DMS153 (cell line): ENCODE measurements around the gene CCR7.

Source experiments
- DNase-seq: peaks from one replicate; lab custom pipeline; 2025; lab: John Stamatoyannopoulos, UW

The CCR7 gene

DNA sequence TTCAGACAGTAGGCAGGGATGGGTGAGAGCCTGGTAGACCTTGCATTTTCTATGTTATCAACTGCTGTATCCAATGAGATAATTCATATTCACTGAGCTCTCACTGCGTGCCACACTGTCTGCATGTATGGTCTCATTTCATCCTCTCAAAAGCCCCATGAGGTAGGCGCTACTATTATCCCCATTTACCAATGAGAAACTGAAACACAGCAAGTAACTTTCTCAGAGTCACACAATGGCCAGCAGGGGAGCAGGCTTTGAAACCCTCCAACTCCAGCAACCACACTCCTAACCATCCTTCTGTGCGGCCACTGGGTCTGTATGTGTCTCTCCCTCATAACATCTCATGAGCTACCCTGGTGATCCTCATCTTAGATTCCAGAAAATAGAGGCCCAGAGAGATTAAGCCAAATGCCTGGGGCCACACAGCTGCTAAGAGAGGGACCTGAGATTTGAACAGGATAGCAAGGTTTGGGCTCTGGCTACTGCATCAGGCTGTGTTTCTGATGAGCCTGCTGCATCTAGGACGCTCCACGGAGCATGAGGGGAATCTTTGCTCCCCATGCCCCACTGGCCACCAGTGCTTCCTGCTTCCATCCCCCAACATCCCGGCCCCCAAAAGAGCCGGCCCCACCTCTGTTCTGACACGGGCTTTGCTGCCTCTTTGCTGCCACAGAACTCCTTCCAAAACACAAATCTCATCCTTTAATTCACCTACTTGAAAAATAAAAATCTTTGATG, 3.2 kb downstream of the CCR7 start:
- DNase-seq: no peak

DNA sequence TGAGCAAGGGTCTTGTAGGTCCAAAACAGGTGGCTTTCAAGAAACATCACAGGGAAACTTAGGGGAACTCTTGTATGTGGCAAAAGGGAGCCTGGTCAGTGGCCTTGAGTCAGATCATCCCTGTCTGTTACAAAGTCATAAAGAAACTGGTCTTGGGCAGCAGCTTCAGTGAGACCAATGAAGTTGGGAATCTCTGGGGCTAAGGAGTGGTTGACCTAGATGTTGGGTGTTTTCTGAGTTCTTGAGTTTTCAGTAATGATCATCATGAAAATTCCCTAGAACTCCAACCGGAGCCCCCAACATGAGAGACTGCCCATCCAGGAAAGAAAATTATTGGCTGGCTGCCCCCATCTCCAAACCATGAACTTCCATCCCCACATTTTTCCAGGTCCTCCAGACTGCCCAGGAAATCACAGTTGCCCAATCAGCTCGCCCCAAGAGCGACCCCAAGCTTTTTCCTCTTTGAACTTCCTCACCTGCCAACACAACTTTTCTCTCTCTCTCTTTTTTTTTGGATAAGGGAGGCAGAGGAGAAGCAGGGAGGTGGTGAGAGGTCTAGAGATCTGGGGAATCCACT, 3.9 kb downstream of the CCR7 start:
- DNase-seq: no peak

DNA sequence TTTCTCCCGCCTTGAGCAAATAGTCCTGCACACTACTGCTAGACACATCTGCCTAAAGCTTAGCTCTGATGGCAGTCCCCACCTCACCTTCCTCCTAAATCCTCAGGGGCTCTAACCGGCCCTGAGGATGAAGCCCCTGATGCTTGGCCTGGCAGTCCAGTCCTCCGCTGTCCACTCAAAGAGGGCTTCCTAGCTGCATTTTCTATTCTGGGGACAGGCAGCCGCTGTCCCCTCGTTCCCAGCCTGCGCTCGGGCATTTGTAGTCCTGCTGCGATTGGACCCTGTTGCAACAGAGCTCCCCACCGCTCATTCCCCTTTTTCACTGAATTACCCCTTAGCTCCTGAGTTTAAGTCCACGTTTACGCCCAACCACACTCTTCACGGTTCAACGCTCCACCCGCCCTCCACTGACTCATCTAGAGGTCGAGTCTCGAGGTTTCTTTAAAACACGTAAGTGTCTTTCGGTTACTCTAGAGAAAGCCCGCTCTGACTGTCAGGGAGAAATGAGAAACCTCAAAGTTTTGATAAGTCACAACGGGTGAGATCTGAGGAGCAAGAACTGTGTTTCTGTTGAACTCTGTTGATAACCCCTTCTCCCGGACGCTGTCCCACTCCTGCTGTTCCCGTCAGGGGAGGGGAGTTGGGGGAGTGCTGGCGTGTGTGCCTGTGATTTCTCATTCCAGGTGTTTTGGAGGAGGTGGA, 4.5 kb downstream of the CCR7 start:
- no peak for DNase-seq

- DNase-seq: peak; percentile 85
These were observed 5.2 kb downstream of the CCR7 start for GRCh38 chr17:40559954-40560591.

- no peak for DNase-seq
These were observed 5.7 kb downstream of the CCR7 start for GRCh38 chr17:40559564-40559916.

DNA sequence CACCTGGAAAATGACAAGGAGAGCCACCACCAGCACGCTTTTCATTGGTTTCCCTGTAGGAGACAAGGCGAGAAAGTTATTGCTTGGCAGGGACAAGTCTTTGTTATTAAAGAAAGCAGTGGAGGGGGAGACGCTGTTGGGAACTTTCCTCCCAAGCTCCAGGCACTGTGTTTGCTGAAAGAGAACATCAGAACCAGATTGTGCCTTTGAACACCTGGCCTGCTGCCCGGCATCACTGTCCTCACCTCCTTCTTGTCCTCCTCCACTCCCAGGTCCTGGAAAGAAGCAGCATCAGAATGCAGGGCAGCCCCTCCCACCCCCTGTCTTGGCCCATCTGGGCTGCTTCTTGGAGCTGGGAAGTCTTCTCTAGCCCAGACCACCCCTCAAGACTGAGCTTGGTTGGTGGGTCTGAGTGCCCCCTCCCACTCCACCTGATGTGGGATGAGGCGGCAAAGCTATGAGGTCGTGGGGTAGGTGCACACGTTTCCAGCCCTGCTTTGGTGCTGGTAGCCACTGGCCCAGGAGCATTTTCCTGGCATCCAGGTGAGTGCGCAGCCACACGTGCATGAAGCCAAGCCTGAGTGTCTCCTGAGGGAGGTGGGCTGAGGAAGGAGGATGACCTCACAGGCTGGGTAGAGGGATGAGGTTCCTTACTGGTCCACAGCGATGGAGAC, 6.2 kb downstream of the CCR7 start:
- no peak for DNase-seq

- no peak for DNase-seq
These were observed 6.9 kb downstream of the CCR7 start for GRCh38 chr17:40558300-40558889.

GRCh38 chr17:40557531-40558299, 7.6 kb downstream of the CCR7 start:
- DNase-seq: no peak

DNA sequence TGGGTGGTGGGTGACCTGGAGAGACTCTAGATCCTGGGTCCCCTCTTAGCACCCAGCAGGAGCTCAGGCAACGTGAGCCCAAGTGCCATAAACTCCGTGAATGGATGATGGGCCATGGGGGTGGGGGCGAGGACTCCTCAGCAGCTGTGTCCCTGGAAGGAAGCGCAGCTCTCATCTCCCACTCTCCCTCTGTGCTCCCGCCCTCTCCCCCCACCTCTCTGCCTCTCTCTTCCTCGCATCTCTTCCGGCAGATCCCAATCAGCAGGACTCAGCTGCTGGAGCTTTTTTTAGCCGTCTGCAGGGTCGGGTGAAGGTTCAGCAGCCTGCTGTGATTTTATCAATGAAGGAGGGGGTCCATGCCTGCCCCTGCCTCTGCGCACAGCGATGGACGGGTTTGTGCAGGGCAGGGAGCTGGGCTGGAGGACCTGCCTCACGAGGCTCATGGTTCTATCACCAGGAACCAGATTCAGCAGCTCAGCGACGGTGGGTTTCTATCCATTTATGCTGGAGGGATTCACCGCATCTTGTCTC, 8.3 kb downstream of the CCR7 start:
- DNase-seq: peak; percentile 18

GRCh38 chr17:40556198-40556661, 9.0 kb downstream of the CCR7 start:
- no peak for DNase-seq

- DNase-seq: no peak
These were observed 9.7 kb downstream of the CCR7 start for GRCh38 chr17:40555296-40556190.

DNA sequence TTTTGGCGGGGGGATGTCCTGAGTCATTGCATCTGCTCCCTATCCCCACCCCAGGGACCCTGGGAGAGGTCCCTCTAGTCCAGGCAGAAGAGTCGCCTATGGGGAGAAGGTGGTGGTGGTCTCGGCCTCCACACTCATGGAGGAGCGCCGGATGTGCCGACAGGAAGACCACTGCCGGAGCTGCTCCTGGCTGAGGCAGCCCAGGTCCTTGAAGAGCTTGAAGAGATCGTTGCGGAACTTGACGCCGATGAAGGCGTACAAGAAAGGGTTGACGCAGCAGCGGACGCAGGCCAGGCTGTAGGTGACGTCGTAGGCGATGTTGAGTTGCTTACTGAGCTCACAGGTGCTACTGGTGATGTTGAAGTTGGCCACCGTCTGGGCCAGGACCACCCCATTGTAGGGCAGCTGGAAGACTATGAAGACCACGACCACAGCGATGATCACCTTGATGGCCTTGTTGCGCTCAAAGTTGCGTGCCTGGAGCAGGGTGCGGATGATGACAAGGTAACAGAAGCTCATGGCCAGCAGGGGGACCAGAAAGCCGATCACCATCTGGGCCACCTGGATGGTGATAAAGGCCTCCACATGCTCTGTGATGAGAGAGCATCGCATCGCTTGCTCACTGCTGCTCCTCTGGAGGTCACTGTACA, 10.5 kb downstream of the CCR7 start:
- no peak for DNase-seq

DNA sequence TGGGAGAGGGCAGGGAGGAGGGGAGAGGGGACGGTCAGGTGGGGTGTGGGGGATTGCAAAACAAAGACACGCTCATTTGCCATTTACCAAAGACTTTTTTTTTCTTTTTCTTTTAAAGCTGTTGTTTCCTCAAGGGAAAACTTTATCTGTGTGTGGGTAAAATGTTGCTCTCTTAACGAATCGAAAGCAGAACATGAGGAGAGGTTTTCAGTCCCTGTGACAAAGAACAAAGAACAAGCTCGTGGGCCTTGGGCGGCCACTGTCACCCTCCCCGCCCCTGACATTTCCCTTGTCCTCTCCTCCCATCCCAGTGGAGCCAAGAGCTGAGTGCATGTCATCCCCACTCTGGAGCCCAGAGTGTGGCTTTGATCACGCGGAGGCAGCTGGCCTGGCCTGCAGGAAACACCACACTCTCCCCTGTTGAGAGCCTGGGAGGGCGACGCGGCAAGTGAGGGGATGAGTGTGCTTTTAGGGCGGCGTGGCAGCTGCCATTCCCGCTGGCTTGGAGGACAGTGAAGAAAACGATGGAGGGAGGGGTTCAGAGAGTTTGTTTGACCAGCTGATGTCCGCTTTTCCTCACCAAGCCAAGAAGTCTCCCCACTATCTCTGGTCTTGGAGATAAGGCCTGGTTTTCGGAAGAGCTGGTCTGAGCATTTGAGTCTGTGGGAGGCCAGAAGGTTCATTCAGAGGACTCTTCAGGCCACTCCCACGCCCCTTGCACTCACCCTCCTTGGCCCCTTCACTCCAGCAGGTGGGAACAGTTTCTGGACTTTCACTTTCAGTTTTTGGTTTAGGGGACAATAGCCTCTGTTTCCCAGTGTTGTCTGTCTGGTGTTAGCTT, 11.4 kb downstream of the CCR7 start:
- peak; percentile 16 for DNase-seq

- DNase-seq: no peak
These were observed 12.2 kb downstream of the CCR7 start for GRCh38 chr17:40552806-40553693.

- DNase-seq: peak; percentile 61
These were observed 13.1 kb downstream of the CCR7 start for GRCh38 chr17:40551879-40552768.
